Stimulated activated CD8-positive, alpha-beta memory T cell treated with anti-CD3 and anti-CD28 coated beads, Interleukin-15, amount 100 ng/mL, for 48 hours (primary cell): ENCODE measurements around the gene SLC44A5.
"Not testable (repeated sequence)": the region's sequence is repeated elsewhere in the genome, so short reads cannot be mapped to it uniquely, and the experiment has no call there.

Experiments used
- DNase-seq, 2 donors: peaks; one replicate each; pipeline ENCODE4 v3.0.0-alpha.2; 2020; ENCODE audit warnings: low read depth in 2 of 2

Gene SLC44A5

DNA sequence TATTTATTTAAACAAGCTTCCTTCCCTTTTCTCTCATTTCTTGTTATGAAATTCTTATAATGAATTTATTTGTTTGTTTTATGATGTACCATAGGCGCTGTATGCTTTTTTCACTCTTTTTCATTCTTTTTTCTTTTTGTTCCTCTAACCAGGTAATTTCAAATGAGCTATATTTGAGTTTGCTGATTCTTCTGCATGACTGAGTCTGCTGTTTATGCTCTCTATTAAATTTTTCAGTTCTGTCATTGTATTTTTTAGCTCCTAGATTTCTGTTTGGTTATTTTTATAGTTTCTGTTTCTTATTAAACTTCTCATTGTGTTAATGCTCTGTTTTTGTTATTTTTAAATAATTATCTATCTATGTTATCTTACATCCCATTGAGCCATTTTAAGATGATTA lies 244.3 kb downstream of the SLC44A5 start:
- DNase-seq = no peak

DNA sequence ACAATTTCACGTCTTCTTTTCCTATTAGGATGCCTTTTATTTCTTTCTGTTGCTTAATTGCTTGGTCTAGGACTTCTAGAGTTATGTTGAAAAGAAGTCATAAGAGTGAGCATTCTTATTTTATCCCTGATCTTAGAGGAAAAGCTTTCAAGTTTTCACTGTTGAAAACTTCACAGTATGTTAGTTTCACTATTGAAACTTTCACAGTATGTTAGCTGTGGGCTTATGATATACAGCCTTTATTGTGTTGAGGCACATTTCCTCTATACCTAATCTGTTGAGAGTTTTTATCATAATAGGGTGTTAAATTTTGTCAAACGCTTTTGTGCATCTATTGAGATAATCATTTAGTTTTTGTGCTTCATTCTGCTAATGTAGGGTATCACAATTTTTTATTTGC lies 249.7 kb downstream of the SLC44A5 start:
- DNase-seq = no peak

DNA sequence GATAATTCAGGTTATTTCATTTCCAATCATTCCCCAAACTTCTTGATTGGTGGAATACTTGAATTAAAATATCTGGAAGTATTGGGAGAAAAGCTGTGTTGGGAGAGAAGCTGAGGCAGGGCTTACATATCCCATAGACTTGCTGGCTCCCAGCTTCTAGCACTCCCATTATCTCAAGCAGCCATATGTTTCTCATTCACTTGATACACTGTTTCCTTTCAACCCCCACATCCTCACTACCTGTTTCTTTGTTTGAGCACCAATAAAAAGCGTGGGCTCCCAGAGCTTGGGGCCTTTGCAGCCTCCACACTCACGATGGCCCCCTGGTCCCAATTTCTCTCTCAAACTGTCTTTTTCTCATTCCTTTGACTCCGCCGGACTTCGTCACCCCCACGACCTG lies 256.6 kb downstream of the SLC44A5 start:
- not testable (repeated sequence) for DNase-seq

DNA sequence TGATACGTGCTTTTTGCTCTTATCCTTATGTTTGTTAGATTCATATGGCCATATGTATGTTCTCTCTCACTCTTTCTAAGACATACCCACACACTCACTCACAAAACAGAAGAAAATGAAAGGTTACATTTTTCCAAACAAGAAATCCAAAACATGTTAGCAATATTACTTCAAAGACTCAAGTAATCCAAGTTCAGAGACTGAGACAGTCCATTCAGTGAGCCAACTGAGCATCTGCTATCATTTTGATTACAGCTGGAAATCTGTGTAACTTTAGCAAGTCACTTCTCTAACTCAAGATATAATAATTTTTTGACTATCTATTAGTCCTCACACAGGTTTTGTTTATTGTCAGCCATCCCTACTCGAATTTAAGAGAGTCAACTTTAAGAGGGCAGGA lies 257.9 kb downstream of the SLC44A5 start:
- DNase-seq = no peak

DNA sequence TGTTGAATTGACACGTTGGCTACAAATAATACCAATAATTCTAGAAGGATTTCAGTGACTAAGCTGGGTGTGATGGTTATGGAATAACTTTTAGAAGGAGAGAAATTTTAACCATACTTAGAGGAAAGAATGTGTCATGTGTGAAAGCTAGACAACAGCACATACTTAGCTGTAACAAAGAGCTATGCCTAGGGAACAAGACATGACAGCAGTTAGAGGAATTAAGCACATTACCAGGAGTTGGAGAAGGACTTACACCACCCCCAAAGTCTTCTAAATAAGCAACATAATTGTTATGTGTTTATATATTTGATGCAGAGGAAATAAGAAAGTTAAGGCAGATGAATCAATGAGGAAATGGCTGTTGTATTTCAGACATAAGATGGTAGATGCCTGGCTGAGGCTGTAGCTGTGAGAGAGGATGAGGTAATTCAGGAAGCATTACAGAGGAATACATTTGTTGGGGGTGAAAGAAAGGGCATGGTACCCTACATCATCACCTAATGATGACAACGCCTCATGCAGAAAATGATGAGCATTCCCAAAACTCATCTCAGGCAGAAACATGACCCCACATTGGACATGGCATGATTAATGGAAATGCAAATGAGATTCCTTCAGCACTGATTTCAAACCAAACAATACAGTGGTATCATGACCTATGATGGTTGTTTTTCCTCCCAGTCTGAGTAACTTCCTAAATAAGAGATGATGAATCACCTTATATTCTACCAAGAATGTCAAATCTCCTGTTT lies 265.2 kb downstream of the SLC44A5 start:
- no peak for DNase-seq

DNA sequence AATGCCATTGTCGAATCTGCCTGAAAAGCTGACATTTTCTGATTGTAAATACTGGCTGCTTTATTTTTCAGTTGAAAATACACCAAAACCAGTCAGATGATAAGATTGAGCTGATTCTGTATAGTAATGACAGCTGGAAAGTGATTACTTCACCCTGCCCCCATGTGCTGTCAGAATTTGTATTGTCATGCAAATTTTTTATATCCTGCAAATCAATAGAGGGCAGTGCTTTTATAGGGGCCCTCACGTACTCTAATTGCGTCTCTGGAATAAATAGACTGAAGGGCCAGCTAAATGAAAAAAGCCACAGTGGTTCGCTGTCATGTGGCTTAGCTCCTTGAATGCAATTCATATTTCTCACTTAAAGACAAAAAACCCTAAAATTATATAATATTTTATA lies 268.1 kb downstream of the SLC44A5 start:
- DNase-seq = no peak

DNA sequence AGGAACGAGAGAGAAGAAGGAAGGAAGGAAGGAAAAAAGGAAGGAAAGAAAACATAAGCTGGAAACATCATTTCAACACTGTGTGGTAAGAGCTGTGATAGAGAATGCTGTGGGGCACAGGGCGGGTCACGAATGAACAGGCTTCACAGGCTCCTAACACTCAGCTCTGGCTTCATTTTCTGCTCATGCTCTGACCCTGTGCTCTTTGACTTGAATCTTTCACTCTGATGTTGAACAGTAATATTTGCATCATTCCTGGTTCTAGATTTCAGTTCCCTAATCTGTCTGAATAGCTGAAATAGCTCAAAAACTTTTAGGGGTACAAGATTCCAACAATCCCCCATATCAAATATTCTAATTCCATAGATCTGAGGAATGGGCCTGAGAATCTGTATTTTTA lies 269.4 kb downstream of the SLC44A5 start:
- no peak for DNase-seq

DNA sequence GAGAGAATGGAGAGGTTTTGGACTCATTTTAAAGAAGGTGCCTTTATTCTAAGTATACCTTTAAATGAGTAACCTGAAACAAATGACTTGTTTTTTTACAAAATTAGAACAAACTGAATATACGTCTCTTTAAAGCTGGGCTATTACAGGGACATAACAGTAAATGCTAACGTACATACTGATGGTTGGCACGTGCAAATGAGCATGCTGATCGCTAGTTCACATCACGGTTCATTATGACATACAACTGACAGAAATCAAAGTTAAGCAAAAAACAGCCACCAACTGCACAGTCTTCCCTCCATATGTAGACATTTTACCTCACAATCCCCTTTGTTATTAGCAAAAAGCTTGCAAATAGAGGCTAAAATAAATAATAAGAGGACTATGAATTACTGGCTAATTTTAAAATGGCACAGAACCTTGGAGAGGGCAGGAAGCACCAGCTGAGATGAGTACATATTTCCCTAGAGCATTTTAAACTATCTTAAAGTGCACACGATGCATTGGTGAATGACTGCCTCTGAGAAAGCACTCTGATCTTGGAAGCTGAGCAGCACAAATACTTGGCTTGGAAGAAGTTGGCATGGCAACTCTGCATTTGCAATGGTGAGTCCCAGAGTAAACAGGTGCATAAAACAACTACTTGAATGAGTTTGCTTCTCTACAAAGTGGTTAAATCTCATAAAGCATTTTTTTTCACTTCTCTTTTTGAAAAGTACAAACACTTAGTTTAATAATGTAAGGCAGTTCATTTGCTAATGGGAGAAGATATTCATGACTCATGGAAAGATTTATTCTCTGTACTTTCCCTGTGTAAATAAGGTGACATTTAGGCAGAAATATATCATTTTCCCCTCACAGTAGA lies 272.1 kb downstream of the SLC44A5 start:
- no peak for DNase-seq

DNA sequence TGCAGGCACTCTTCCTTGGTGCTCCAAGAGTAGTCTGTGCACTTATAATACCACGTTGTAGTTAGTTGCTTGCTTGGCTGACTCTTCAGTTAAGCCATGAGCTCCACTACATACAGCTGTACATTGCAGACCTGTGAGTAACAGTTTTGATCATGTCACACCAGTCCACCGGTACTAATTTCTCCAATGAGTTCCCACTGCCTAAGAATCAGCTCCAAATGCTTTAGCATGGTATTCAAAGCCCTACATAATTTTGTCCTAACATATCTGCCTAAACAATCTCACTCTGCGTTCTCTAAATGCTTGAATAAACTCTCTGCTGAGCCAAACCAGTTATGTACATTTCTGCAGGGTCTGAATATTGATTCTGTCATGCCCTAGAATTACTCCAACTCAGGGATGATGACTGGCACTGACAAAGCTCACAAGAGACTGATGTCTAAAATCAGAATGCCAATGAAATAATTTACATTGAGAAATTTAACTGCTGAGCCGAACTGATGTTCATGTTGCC lies 276.0 kb downstream of the SLC44A5 start:
- DNase-seq = no peak

DNA sequence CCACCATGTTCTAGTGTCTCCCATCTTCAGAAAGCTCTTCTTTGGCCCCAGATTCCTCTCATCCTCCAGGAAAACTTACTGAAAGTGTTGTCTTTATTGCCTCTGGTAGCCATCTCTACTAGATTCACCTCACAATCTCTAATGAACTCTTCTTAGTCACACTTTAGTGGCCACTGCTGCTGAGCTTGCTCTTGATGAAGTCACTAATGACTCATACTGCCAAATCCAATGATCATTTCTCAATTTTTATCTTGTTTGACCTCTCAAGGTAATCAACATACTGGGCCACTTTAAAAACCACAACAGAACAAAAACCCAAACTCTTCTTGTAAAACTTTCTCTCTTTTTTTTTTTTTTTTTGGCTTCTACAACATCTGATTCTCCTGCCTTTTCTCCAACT lies 280.3 kb downstream of the SLC44A5 start:
- DNase-seq = no peak

DNA sequence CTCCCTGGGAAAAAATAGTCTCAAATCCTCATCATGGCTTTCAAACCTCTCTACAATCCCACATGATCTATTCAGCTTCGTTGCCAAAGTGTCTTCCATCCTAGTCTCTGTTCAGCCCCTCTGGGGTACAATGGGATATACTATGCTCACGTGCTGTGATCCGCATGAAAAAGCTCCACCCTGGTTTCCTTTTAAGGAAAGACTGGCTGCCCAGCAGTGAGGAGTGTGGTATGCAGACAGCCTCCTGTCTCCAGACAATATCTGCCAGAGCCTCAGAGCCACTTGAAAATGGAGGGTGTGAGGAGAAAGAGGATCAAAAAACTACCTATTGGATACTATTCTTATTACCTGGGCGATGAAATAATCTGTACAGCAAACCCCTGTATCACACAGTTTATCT lies 282.2 kb downstream of the SLC44A5 start:
- no peak for DNase-seq

DNA sequence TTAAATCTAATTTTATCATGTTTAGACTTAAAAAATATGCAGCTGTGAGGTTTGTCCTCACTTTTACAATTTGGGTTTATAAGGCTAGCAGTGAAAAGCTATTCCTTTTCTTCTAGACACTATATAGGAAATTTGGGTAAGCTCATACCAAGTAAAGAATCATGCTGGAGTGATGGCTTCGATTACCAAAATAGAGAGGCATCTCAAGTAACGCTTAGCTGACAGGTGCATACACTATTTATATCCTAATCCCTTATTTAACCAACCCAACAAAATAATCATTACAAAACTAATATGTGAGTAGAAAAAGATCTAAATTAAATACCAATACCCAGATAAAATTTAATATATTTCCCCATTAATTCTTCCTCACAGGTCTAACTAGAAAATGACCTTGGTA lies 283.5 kb downstream of the SLC44A5 start:
- DNase-seq = no peak

DNA sequence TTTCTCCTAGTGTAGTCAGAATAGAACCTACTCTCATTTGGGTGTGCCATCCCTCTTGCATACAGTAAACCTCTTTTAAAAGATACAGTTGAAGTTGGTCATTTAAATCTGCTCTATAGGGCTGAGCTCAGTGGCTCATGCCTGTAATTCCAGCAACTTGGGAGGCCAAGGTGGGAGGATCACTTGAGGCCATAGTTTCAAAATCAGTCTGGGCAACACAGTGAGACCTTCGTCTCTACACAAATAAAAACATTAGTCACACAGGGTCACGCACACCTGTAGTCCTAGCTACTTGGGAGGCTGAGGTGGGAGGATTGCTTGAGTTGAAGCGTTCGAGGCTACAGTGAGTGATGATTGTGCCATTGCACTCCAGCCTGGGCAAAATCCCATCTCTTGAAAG lies 292.9 kb downstream of the SLC44A5 start:
- no peak for DNase-seq

DNA sequence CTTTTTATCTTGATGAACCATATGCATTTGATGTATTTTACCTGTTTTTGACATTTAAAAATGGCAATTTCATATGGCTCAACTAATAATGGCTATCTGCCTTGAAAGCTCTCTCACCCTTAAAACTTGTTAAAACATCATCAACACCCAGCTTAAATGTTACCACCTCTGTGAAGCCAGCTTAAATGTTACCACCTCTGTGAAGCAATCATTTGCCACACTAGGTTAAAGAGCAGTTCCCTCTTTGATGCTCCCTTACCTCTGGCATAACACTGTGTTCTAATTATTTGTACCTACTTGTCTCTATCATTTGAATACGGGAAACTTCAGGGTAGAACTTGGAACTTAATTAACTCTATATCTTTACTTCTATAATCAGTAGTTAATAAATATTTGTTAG lies 294.7 kb downstream of the SLC44A5 start:
- DNase-seq = no peak

DNA sequence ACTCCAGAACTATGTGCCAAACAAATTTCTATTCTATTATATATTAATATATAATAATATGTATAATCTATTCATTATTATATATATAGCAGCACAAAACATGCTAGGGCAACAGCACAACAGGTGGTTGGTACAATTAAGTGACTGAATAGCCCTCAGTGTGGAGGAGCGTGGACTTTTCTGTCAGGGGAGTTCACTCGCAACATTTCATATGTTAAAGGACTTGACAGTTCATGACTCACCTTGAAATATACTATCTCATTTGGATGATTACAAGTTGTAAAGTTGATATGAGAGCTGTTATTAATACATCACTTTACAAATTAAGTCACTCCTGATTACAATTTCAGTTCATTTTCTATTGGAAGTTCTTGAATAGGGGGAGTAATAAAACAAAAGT lies 298.3 kb downstream of the SLC44A5 start:
- no peak for DNase-seq

DNA sequence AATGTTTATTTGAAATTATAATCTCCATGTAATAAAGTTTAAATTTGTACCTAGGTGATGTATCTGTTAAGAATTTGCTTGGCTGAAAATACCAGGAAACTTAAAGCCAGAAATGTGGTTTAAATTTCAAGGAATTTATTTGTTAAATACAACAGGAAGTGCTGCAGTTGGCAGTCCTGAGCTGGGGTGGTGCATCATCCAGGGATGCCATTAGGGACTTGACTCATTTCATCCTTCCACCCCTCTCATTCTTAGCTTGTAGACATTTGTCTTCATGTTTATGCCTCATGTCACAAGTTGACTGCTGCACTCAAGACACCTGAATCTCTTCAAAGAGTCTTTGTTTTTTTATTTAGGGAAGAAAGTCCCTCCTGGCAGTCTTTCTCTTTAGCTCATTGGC lies 300.8 kb downstream of the SLC44A5 start:
- no peak for DNase-seq

DNA sequence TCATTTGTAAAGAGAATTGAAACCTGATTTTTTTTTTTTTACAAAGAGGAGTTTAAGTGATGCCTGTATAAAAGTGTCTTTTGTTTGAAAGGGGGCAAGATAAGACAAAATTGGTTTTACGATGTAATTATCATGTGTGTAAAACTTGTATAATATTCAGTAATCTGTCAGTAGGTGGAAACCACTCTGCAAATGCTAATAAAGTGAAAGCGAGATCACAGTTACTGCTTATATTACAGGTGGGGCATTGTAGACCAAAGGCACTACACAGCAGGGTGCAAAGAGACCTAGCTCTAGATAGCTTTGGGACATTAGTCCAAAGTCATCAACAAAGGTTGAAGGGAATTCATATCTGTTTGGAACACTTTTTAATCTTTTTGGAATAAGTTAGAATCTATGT lies 302.5 kb downstream of the SLC44A5 start:
- no peak for DNase-seq

DNA sequence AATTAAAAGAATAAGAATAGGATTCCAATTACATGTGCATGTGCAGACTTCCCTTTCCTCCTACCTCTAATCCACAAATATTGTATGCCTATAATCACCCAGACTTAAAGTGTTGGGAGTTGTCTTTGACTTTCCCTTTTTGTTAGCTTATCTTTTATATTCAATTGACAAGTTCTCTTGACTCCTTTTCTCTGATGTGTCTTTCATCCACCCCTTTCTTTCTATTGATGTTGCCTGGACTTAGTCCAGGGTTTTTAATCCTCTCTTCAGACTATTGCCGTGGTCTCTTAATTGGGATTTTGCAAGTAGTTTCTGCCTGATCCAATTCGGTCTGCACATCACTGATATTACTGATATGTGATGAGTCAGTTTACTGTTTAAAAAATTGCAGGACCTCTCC lies 305.9 kb downstream of the SLC44A5 start:
- DNase-seq = no peak

DNA sequence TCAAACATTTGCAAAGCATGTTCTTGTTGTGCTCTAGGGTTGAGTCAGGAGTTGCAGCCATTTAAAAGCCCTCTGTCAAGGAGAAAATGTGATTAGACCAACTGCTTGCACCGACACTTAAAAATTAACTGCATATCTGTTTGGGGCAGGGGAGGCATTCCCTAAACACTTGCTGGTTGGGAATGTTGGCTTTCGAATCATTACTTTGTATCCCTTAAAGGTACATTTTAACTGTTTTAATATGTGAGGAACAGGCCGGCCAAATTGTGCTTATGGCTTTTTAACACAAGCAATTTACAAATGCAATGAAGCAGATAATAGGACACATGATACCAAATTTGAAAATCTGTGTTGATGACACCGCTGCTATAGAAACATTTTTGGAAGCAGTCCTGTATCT lies 317.6 kb downstream of the SLC44A5 start:
- DNase-seq = no peak

DNA sequence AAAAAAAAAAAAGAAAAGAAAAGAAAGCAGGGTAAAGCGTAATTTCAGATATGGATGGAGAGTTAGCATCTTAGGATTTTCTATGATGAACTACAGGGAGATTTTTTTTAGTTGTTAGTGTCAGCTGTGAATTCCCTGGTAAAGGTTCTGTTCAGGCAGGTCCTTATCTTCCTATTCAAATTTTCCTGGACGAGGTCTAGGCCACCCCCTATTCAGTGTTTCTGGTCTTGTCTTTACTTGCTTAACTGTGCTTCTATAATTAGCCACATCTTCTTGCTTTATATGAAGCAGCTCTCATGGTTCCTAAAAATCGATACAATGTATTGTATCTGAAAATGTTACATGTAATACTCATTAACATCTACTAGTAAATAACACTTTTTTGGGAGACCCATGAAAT lies 318.9 kb downstream of the SLC44A5 start:
- DNase-seq = no peak

DNA sequence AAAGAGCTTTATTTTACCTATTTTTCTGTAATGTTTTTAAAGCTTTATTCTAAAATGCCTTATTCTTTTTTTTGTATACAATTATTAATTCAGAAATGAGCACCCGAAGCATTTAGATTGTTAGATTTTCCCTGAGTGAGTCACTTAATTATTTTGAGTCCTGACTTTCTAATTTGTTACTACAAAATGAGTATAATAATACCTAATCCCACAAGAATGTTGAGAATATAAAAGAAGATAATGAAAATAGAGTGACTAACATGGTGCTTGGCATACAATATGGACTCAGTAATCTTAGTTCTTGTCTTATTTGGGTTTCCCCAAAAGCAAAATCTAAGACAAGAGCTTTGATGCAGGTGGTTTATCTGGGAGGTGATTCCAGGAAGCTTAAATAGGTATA lies 334.5 kb downstream of the SLC44A5 start:
- DNase-seq = no peak

DNA sequence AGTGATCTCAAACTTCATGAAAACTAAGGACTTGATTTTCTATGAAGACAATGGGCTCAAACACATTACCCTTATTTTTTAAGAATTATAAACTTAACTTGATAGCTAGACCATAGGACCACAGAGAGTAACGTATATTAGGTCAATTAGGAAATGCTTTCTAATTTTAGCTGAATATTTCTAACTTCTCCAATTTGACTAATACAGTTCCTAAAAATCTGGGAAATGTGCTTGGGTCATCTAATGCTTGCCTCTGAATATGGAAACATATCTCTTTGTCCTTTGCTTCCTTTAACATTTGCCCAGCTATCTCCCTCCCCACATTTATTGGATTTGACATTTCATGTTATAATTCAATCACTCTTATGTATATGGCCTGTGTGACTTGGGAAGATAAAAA lies 335.3 kb downstream of the SLC44A5 start:
- DNase-seq = no peak

DNA sequence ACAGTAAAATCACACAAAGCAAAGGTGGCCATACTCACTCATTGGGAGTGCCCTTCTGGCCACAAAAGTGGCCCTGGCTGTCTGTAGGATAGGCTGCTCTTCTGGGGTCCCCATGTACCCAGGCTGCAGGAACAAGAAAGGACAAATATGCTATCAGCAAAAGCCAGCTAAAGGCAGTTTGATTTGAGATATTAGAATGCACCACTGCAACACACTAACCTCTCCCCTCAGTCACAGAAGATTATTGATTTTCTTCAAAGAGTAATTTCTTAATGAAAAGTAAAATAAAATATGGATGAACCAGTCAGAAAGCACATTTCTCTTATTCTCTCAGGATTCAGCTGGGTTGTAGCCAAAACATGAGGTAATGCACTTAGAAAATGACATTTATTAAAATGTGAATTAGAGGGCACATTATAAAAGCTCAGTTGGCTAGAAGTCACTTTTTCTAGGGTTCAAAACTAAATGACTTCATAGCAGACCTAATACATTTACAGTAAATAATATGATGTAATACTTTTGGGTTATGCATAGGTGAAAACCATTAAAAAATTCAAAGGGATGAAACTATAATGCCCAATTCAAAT lies 335.9 kb downstream of the SLC44A5 start:
- DNase-seq = no peak
